Osteocyte (in vitro differentiated cells): Measurements from ENCODE around the gene SSBP2. TPM values are rescaled to one million over a fixed set of nuclear protein-coding genes. Genes with fewer than 3 reads are reported as not detected.

Experiments
- DNase-seq: peaks from one replicate; pipeline ENCODE4 v3.0.0; 2021; ENCODE audit warnings: mixed read lengths; ENCODE audit not compliant: unreplicated experiment; ENCODE audit errors: extremely low spot score
- H3K27ac Mint-ChIP-seq: one replicate; pipeline ENCODE4 v1.8.0; 2021; ENCODE audit warnings: mild to moderate bottlenecking, mixed read lengths; ENCODE audit not compliant: unreplicated experiment
- H3K27me3 Mint-ChIP-seq: one replicate; pipeline ENCODE4 v1.8.0; 2021; ENCODE audit warnings: mixed read lengths; ENCODE audit not compliant: unreplicated experiment
- H3K36me3 Mint-ChIP-seq: one replicate; pipeline ENCODE4 v1.8.0; 2021; ENCODE audit warnings: mixed read lengths; ENCODE audit not compliant: unreplicated experiment
- H3K4me1 Mint-ChIP-seq: one replicate; pipeline ENCODE4 v1.8.0; 2021; ENCODE audit warnings: mixed read lengths; ENCODE audit not compliant: unreplicated experiment
- H3K4me3 Mint-ChIP-seq: one replicate; pipeline ENCODE4 v1.8.0; 2021; ENCODE audit warnings: mild to moderate bottlenecking, moderate library complexity, mixed read lengths; ENCODE audit not compliant: unreplicated experiment
- H3K9me3 Mint-ChIP-seq: one replicate; pipeline ENCODE4 v1.8.0; 2021; ENCODE audit warnings: mixed read lengths; ENCODE audit not compliant: unreplicated experiment
- CTCF ChIP-seq: fragments of 200-600 bp; sonication (generic); IDR thresholded peaks from 2 replicates; pipeline ENCODE4 v1.5.0; 2021; ENCODE audit warnings: antibody characterized with exemption, mild to moderate bottlenecking, moderate library complexity
- total RNA-seq: library from RNA; stranded (reverse); gene quantifications from 2 replicates; pipeline ENCODE4 v1.2.1, GENCODE V29; 2021

Gene SSBP2
- total RNA-seq, 1 donor from 2014 or later = 62.1 TPM

- no peaks in the 10 kb centered on the region for H3K9me3 Mint-ChIP-seq
- TF ChIP-seq CTCF = no peak
- peak overlapping the region; percentile 4 for H3K27ac Mint-ChIP-seq
- H3K27me3 Mint-ChIP-seq = no peaks in the 10 kb centered on the region
- no peaks in the 10 kb centered on the region for H3K36me3 Mint-ChIP-seq
- H3K4me3 Mint-ChIP-seq = no peak overlapping the region
- peaks cover 14% of the 10 kb centered on the region for H3K4me1 Mint-ChIP-seq
- DNase-seq = no peak
These were observed 353.7 kb downstream of the SSBP2 start for GRCh38 chr5:81397176-81397575.

GRCh38 chr5:81395262-81395661, 355.6 kb downstream of the SSBP2 start:
- Mint-ChIP-seq H3K27me3 (no peaks in the 10 kb centered on the region), H3K9me3 (no peaks in the 10 kb centered on the region), H3K4me1 (peaks cover 14% of the 10 kb centered on the region), H3K36me3 (no peaks in the 10 kb centered on the region), H3K4me3 (no peak overlapping the region), H3K27ac (no peak overlapping the region)
- DNase-seq = no peak
- no peak for TF ChIP-seq CTCF

DNA sequence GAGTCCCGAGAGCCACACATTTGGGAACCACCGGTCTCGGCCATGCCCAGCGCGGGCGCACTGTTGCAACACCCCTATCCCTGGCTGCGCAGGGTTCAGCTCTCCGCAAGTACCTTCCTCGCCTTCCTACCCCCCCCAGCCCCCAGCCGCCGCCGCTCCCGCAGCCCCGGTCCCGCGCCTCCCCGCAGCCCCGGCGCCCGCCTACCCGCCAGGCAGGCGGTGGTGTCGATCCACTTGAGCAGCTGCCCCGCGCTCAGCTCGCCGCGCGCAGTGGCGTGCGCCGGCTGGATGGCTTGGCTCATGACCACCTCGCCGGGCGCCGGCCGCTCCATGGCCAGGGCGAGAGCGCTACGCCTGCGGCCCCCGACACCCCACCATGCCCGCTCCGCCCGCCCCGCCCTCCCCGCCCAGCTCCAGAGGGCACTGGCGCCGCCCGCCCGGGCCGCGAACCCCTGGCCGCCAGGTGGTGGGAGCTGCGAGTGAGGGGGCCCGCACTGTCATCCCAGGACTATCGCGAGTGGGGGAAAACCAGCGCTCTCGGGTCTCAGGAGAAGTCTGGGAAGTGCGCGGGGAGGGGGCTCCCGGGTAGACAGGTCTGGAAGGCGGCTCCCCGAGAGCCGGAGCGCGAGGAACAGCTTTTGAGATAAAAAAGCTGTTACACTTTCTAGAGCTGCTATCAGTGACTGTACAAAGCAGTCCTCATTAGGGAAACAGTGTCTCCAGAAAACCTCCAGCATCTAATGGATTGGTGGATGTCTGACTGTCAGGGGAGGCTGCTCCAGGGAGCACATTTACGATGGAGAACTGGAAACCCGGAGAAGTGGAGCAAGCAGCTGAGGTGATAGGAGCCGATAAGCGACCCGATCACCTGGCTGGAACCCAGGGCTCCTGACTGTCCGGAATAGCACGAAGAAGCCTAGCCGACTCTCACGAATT, 356.8 kb downstream of the SSBP2 start, which contains the start of gene ACOT12:
ACOT12 (minus strand) TSS at position 352 of the 936 bp plus-strand sequence; CDS start at position 332, 20 bp downstream.
- no peaks in the 10 kb centered on the region for H3K27me3 Mint-ChIP-seq
- H3K4me1 Mint-ChIP-seq = peaks cover 14% of the 10 kb centered on the region
- no peak for TF ChIP-seq CTCF
- H3K27ac Mint-ChIP-seq = no peak within 1 kb of the TSS
- peak within 1 kb of the TSS; percentile 68 for H3K4me3 Mint-ChIP-seq
- no peak for DNase-seq
- no peaks in the 10 kb centered on the region for H3K9me3 Mint-ChIP-seq
- no peaks in the 10 kb centered on the region for H3K36me3 Mint-ChIP-seq

DNA sequence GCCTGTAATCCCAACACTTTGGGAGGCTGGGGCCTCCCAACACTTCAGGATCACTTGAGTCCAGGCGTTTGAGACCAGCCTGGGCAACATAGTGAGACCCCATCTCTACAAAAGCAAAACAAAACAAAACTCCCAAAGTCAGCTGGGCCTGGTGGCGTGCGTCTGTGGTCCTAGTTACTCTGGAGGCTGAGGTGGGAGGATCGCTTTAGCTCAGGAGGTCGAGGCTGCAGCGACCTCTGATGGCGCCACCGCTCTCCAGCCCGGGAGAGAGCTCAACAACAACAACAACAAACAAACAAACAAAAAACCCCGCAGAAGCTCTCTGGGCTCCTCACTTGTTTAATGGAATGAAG, 357.5 kb downstream of the SSBP2 start:
- Mint-ChIP-seq H3K36me3 (no peaks in the 10 kb centered on the region), H3K27me3 (no peaks in the 10 kb centered on the region), H3K27ac (no peak overlapping the region), H3K4me1 (peaks cover 14% of the 10 kb centered on the region), H3K4me3 (peak overlapping the region; percentile 68), H3K9me3 (peaks cover under 1% of the 10 kb centered on the region)
- no peak for TF ChIP-seq CTCF
- DNase-seq = no peak

DNA sequence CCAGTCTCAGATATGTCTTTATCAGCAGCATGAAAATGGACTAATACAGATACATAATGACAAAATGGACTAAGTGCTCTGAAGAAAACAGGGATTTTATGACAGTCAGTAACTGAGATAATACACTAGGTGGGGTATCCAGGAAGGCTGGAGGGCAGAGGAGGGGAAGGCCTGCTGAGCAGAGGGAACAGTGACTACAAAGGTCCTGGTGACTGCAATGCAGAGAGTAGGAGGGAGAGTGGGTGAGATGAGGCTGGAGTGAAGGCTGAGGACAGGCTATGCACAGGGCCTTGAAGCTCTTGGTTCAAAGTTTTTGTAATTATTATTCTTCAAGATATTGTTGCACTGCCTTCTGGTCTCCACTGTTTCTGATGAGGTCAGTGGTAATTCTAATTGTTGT, 361.9 kb downstream of the SSBP2 start:
- H3K27ac Mint-ChIP-seq = no peak overlapping the region
- no peak for TF ChIP-seq CTCF
- no peak for DNase-seq

More for the DNA sequence above, 361.9 kb downstream of the SSBP2 start:
- Mint-ChIP-seq H3K36me3 (no peaks in the 10 kb centered on the region), H3K4me1 (peaks cover 4% of the 10 kb centered on the region), H3K9me3 (peaks cover 4% of the 10 kb centered on the region), H3K27me3 (no peaks in the 10 kb centered on the region), H3K4me3 (no peak overlapping the region)
